Fibroblast of mammary gland (primary cell): ENCODE data around the gene TMC4.
"Not testable (repeated sequence)": the region's sequence is repeated elsewhere in the genome, so short reads cannot be mapped to it uniquely, and the experiment has no call there.

Source experiments
- DNase-seq: peaks from one replicate; pipeline ENCODE4 v3.0.0-alpha.2; 2010; ENCODE audit warnings: low read depth
- H3K4me3 ChIP-seq: 2 replicates; pipeline ENCODE4 v1.5.1; 2011; ENCODE audit warnings: low read depth, mild to moderate bottlenecking, low read length, moderate library complexity; ENCODE audit not compliant: control insufficient read depth
- CTCF ChIP-seq: conservative IDR thresholded peaks from 2 replicates; pipeline ENCODE4 v1.5.1; 2011; ENCODE audit warnings: low read depth, low read length, inconsistent platforms; ENCODE audit not compliant: control insufficient read depth, insufficient read depth

Gene TMC4

GRCh38 chr19:54199401-54199800 is 26.4 kb upstream of the TMC4 start:
- no peak for TF ChIP-seq CTCF
- no peak overlapping the region for H3K4me3 ChIP-seq
- no peak for DNase-seq

- no peak overlapping the region for H3K4me3 ChIP-seq
- TF ChIP-seq CTCF: no peak
- DNase-seq: no peak
These were observed 24.2 kb upstream of the TMC4 start for GRCh38 chr19:54197121-54197520.

GRCh38 chr19:54196536-54196935 is 23.6 kb upstream of the TMC4 start:
- no peak for TF ChIP-seq CTCF
- DNase-seq: no peak
- H3K4me3 ChIP-seq: no peak overlapping the region

- DNase-seq, H3K4me3 ChIP-seq: not testable (repeated sequence)
These were observed 21.5 kb upstream of the TMC4 start for GRCh38 chr19:54194463-54194862.

GRCh38 chr19:54193011-54193410 is 20.1 kb upstream of the TMC4 start:
- H3K4me3 ChIP-seq: no peak overlapping the region
- TF ChIP-seq CTCF: no peak
- DNase-seq: no peak

GRCh38 chr19:54191811-54192453 is 19.0 kb upstream of the TMC4 start:
- no peak for DNase-seq
- H3K4me3 ChIP-seq: peak overlapping the region; percentile 74
- TF ChIP-seq CTCF: no peak

- no peak for TF ChIP-seq CTCF
- DNase-seq: peak; percentile 70
- H3K4me3 ChIP-seq: peak within 1 kb of the TSS; percentile 74
These were observed 18.3 kb upstream of the TMC4 start, which contains the start of gene TSEN34 for GRCh38 chr19:54191011-54191810. Gene TSEN34, plus strand, starts transcription at chr19:54191308. Its CDS starts 57 bp downstream, at chr19:54191365.
